GM18907 (cell line): ENCODE data around the gene DMBX1.

Experiments used
- ATAC-seq: cut with Tn5 transposase; IDR thresholded peaks from one replicate; pipeline ENCODE4 v1.9.1; 2021; ENCODE audit warnings: mild to moderate bottlenecking, moderate library complexity; ENCODE audit not compliant: unreplicated experiment

Gene DMBX1

GRCh38 chr1:46497020-46497419, 7.4 kb downstream of the DMBX1 start:
- ATAC-seq: no peak

- ATAC-seq: no peak
Measured at GRCh38 chr1:46497665-46498064, 8.0 kb downstream of the DMBX1 start.

GRCh38 chr1:46501528-46501927, 11.9 kb downstream of the DMBX1 start:
- ATAC-seq: no peak

- ATAC-seq: no peak
Measured at GRCh38 chr1:46503421-46503820, 13.8 kb downstream of the DMBX1 start.

- no peak for ATAC-seq
Measured at GRCh38 chr1:46506470-46507219, 17.0 kb downstream of the DMBX1 start.

- ATAC-seq: no peak
Measured at GRCh38 chr1:46508757-46509156, 19.1 kb downstream of the DMBX1 start.

GRCh38 chr1:46510341-46510997, 20.8 kb downstream of the DMBX1 start:
- ATAC-seq: no peak

GRCh38 chr1:46510998-46511365, 21.3 kb downstream of the DMBX1 start:
- ATAC-seq: no peak

GRCh38 chr1:46512135-46512791, 22.6 kb downstream of the DMBX1 start:
- ATAC-seq: no peak

- ATAC-seq: no peak
Measured at GRCh38 chr1:46512792-46513190, 23.2 kb downstream of the DMBX1 start.

GRCh38 chr1:46513536-46513935, 23.9 kb downstream of the DMBX1 start:
- ATAC-seq: no peak

- ATAC-seq: no peak
Measured at GRCh38 chr1:46515576-46515975, 25.9 kb downstream of the DMBX1 start.

GRCh38 chr1:46516200-46516950, 26.7 kb downstream of the DMBX1 start:
- no peak for ATAC-seq

- ATAC-seq: no peak
Measured at GRCh38 chr1:46517010-46517600, 27.5 kb downstream of the DMBX1 start.

GRCh38 chr1:46517932-46518498, 28.4 kb downstream of the DMBX1 start:
- ATAC-seq: no peak

- ATAC-seq: no peak
Measured at GRCh38 chr1:46519209-46519608, 29.6 kb downstream of the DMBX1 start.

GRCh38 chr1:46520063-46520911, 30.7 kb downstream of the DMBX1 start:
- no peak for ATAC-seq

GRCh38 chr1:46521414-46521813, 31.8 kb downstream of the DMBX1 start:
- ATAC-seq: no peak

GRCh38 chr1:46522184-46522968, 32.7 kb downstream of the DMBX1 start:
- ATAC-seq: no peak
